Nephron progenitor cell (in vitro differentiated cells): Measurements from ENCODE around the gene ZNF274.

Experiments
- DNase-seq: peaks from one replicate; pipeline ENCODE4 v3.0.0; 2021
- H3K27ac Mint-ChIP-seq: 2 replicates; pipeline ENCODE4 v1.8.0; 2021; ENCODE audit warnings: mild to moderate bottlenecking, moderate library complexity, mixed read lengths
- H3K27me3 Mint-ChIP-seq: 2 replicates; pipeline ENCODE4 v1.8.0; 2021; ENCODE audit warnings: mild to moderate bottlenecking, low read depth, mixed read lengths; ENCODE audit not compliant: poor library complexity
- H3K36me3 Mint-ChIP-seq: 2 replicates; pipeline ENCODE4 v1.8.0; 2021; ENCODE audit warnings: low read depth, mixed read lengths
- H3K4me1 Mint-ChIP-seq: 2 replicates; pipeline ENCODE4 v1.8.0; 2021; ENCODE audit warnings: mixed read lengths
- H3K4me3 Mint-ChIP-seq: 2 replicates; pipeline ENCODE4 v1.8.0; 2021; ENCODE audit warnings: mild to moderate bottlenecking, moderate library complexity, mixed read lengths
- H3K9me3 Mint-ChIP-seq: 2 replicates; pipeline ENCODE4 v1.8.0; 2021; ENCODE audit warnings: mild to moderate bottlenecking, moderate library complexity, mixed read lengths
- CTCF ChIP-seq: fragments of 200-600 bp; sonication (generic); IDR thresholded peaks from 2 replicates; pipeline ENCODE4 v1.5.0; 2021; ENCODE audit warnings: antibody characterized with exemption

ZNF274 gene

GRCh38 chr19:58261968-58262921 lies 79.4 kb downstream of the ZNF274 start:
- peaks cover 19% of the 10 kb centered on the region for H3K27me3 Mint-ChIP-seq
- no peak overlapping the region for H3K27ac Mint-ChIP-seq
- H3K4me3 Mint-ChIP-seq = no peak overlapping the region
- TF ChIP-seq CTCF = no peak
- H3K36me3 Mint-ChIP-seq = peaks cover 100% of the 10 kb centered on the region
- H3K4me1 Mint-ChIP-seq = no peaks in the 10 kb centered on the region
- H3K9me3 Mint-ChIP-seq = peaks cover 100% of the 10 kb centered on the region
- DNase-seq = no peak

- peaks cover 100% of the 10 kb centered on the region for H3K36me3 Mint-ChIP-seq
- H3K27me3 Mint-ChIP-seq = peaks cover 19% of the 10 kb centered on the region
- H3K4me1 Mint-ChIP-seq = no peaks in the 10 kb centered on the region
- peaks cover 100% of the 10 kb centered on the region for H3K9me3 Mint-ChIP-seq
- H3K4me3 Mint-ChIP-seq = no peak overlapping the region
- TF ChIP-seq CTCF = no peak
- no peak overlapping the region for H3K27ac Mint-ChIP-seq
- DNase-seq = no peak
Observed at GRCh38 chr19:58262922-58263296, 80.0 kb downstream of the ZNF274 start.
